Measurements from ENCODE around the gene SLC11A2. TPM values are rescaled to one million over a fixed set of nuclear protein-coding genes. Genes with fewer than 3 reads are reported as not detected.

The SLC11A2 gene
- total and polyA plus RNA-seq, 2 of the 4 experiments (the other 2 are of a cell fraction) = 28.0 to 45.3 TPM

DNA sequence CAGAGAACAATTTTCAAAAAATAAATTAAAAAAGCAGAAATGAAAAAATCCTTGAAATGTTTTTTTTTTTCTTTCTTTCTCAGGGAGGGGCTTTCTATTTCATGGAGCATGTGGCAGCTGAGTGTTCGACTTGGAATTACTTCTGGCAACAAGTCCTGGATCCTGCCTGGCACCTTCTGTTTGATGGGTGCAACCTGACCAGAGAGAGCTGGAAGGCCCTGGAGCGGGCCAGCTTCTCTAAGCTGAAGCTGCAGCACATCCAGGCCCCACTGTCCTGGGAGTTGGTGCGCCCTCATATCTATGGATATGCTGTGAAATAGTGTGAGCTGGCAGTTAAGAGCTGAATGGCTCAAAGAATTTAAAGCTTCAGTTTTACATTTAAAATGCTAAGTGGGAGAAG, 96.4 kb downstream of the SLC11A2 start:
- Histone ChIP-seq H4K8ac (ENCODE audit: low read depth in 2 of 2, low read length in 2 of 2) (no peak overlapping the region), H3K14ac (replicated peaks; ENCODE audit: low read depth, low read length) (no peak overlapping the region), H2BK20ac (ENCODE audit: low read depth, low read length) (no peak overlapping the region), H2BK15ac (ENCODE audit: low read depth, low read length) (no peak overlapping the region), H4K5ac (ENCODE audit: low read depth, low read length) (no peak overlapping the region), H2AK5ac (ENCODE audit: low read depth, low read length) (no peak overlapping the region), H3K36me3 (ENCODE audit: control insufficient read depth, insufficient read depth, low read length) (no peaks in the 10 kb centered on the region), H2BK120ac (ENCODE audit: low read depth, low read length) (no peak overlapping the region), H2AK9ac (replicated peaks; ENCODE audit: low read depth, low read length, poor library complexity) (no peak overlapping the region), H3K4me1 (ENCODE audit: control insufficient read depth, insufficient read depth, low read length) (peaks cover 18% of the 10 kb centered on the region), H2BK5ac (ENCODE audit: low read depth, low read length, poor library complexity, severe bottlenecking) (no peak overlapping the region), H3K9me3 (ENCODE audit: control insufficient read depth, insufficient read depth, low read length) (no peaks in the 10 kb centered on the region), H2AFZ (replicated peaks; ENCODE audit: low read length, poor library complexity) (no peak overlapping the region), H3K18ac (ENCODE audit: low read depth, low read length) (no peak overlapping the region), H3K27me3 (ENCODE audit: control insufficient read depth, insufficient read depth, low read length) (no peaks in the 10 kb centered on the region), H3K9ac (ENCODE audit: low read depth, low read length) (no peak overlapping the region), H3K23ac (ENCODE audit: low read depth, low read length) (no peak overlapping the region), H3K79me1 (ENCODE audit: low read depth in 1 of 2, low read length in 2 of 2) (0 out of 4 replicates have a peak, but pooled peaks cover 0 to 5% of the 10 kb centered on the region in 2 experiments), H3K4me3 (ENCODE audit: insufficient read depth, low read depth, low read length) (no peak overlapping the region), H3K27ac (ENCODE audit: insufficient read depth, low read length) (no peak overlapping the region), H3K9me1 (ENCODE audit: insufficient read depth, low read length) (0 out of 2 replicates have a peak, but pooled peaks cover 4% of the 10 kb centered on the region), H3K4me2 (ENCODE audit: low read depth, low read length) (no peak overlapping the region), H3K56ac (ENCODE audit: extremely low read depth, insufficient read depth, low read length) (no peak overlapping the region), H3K4ac (ENCODE audit: low read depth, low read length) (no peak overlapping the region), H4K91ac (ENCODE audit: insufficient read depth, low read depth, low read length) (no peak overlapping the region), H4K20me1 (ENCODE audit: insufficient read depth, low read length) (no peaks in the 10 kb centered on the region)
- intact Hi-C loops (cut with micrococcal nuclease) = no loop called here
- ChIA-PET POLR2A (ENCODE audit: unreplicated experiment) (interaction anchor here (0.7 kb wide), 1 partner anchor 31 kb away, joined by 3 read pairs; no protein-coding TSS in a partner anchor), CTCF (interaction anchor here (0.6 to 0.7 kb wide), 2 partner anchors 18 kb away, joined by 3 read pairs; no protein-coding TSS in a partner anchor)
- no TSS peak for BruUV-seq (replicated peaks)
- dilution Hi-C loops (cut with HindIII; ENCODE audit: low sequenced_read_pairs, unreplicated experiment) = no loop called here
- no peak for TF ChIP-seq MXI1 (IDR thresholded peaks at IDR 0.05; ENCODE audit: borderline replicate concordance, low read depth, low read length)
- TF ChIP-seq, protein P1, sequence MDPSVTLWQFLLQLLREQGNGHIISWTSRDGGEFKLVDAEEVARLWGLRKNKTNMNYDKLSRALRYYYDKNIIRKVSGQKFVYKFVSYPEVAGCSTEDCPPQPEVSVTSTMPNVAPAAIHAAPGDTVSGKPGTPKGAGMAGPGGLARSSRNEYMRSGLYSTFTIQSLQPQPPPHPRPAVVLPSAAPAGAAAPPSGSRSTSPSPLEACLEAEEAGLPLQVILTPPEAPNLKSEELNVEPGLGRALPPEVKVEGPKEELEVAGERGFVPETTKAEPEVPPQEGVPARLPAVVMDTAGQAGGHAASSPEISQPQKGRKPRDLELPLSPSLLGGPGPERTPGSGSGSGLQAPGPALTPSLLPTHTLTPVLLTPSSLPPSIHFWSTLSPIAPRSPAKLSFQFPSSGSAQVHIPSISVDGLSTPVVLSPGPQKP (IDR thresholded peaks at IDR 0.05; ENCODE audit: borderline replicate concordance, low read depth, low read length) = no peak
- no peak for DNase-seq
- no peak for ATAC-seq (ENCODE audit: low read depth)
- in situ Hi-C loops (cut with MboI; ENCODE audit: low sequenced_read_pairs) = no loop called here
- no CpG with 5 or more reads among the region's 3 CpGs for WGBS, 2 experiments (ENCODE audit: extremely low coverage in 2 of 2, insufficient read length in 1 of 2)

Small RNAs within 50 kb of the gene (microRNA-seq; reads per million reads assigned to microRNA genes)
- gene AC008121.1 (ENCODE audit: insufficient read depth, insufficient read length) = not detected
- gene RF00019 (ENCODE audit: insufficient read depth, insufficient read length) = not detected
- not detected for gene RNU6-1273P (ENCODE audit: insufficient read depth, insufficient read length)
- not detected for gene RNU6-87P (ENCODE audit: insufficient read depth, insufficient read length)

Small RNAs within 50 kb of the gene (small RNA-seq; reads per million reads assigned to genes)
- gene AC008121.1 (0 reads per million in 5 experiments), gene RF00019 (0 reads per million in 5 experiments), gene RNU6-1273P (0 reads per million in 5 experiments), gene RNU6-87P (0 reads per million in 5 experiments)

Other genes with a start within 250 kb of the SLC11A2 start
- not detected in 2 replicates for gene TMPRSS12, start 183.5 kb downstream of the SLC11A2 start, total RNA-seq (2012; rRNA removed)
- not detected in 2 replicates for gene TMPRSS12, start 183.5 kb downstream of the SLC11A2 start, polyA plus RNA-seq (2012; rRNA removed)
- gene HIGD1C, start 73.8 kb downstream of the SLC11A2 start, total RNA-seq (2012; rRNA removed) = not detected in 2 replicates
- gene HIGD1C, start 73.8 kb downstream of the SLC11A2 start, polyA plus RNA-seq (2012; rRNA removed) = not detected in 2 replicates
- gene LETMD1, start 21.9 kb upstream of the SLC11A2 start, total RNA-seq (2012; rRNA removed) = 16.7 and 27.6 TPM in 2 replicates
- 27.0 and 40.1 TPM in 2 replicates for gene LETMD1, start 21.9 kb upstream of the SLC11A2 start, polyA plus RNA-seq (2012; rRNA removed)
- 14.0 and 16.7 TPM in 2 replicates for gene CSRNP2, start 57.2 kb upstream of the SLC11A2 start, total RNA-seq (2012; rRNA removed)
- gene CSRNP2, start 57.2 kb upstream of the SLC11A2 start, polyA plus RNA-seq (2012; rRNA removed) = 21.7 and 22.2 TPM in 2 replicates
- 10.0 and 13.3 TPM in 2 replicates for gene TFCP2, start 146.8 kb upstream of the SLC11A2 start, total RNA-seq (2012; rRNA removed)
- gene TFCP2, start 146.8 kb upstream of the SLC11A2 start, polyA plus RNA-seq (2012; rRNA removed) = 13.8 and 15.4 TPM in 2 replicates
- 0.90 and 1.9 TPM in 2 replicates for gene POU6F1, start 191.7 kb upstream of the SLC11A2 start, total RNA-seq (2012; rRNA removed)
- 3.6 and 4.3 TPM in 2 replicates for gene POU6F1, start 191.7 kb upstream of the SLC11A2 start, polyA plus RNA-seq (2012; rRNA removed)
- gene DAZAP2, start 212.4 kb upstream of the SLC11A2 start, total RNA-seq (2012; rRNA removed) = 62.2 and 77.2 TPM in 2 replicates
- gene DAZAP2, start 212.4 kb upstream of the SLC11A2 start, polyA plus RNA-seq (2012; rRNA removed) = 202 and 316 TPM in 2 replicates
- 12.2 and 15.6 TPM in 2 replicates for gene SMAGP, start 244.0 kb upstream of the SLC11A2 start, total RNA-seq (2012; rRNA removed)
- 35.8 and 42.7 TPM in 2 replicates for gene SMAGP, start 244.0 kb upstream of the SLC11A2 start, polyA plus RNA-seq (2012; rRNA removed)